Gastrocnemius medialis (tissue), 4 donors: ENCODE measurements around the gene PTPN23. TPM values are rescaled to one million over a fixed set of nuclear protein-coding genes. Genes with fewer than 3 reads are reported as not detected.

Experiments used
- ATAC-seq, 2 donors: fragments of 150-250 bp; one replicate each; pipeline ENCODE4 v1.9.1; 2016
- DNase-seq, 2 donors: peaks; one replicate each; pipeline ENCODE4 v3.0.0-alpha.2; 2019
- H3K27ac ChIP-seq, 4 donors: fragments of 200-600 bp; sonication (generic); 1 replicate in 1 of 4; 2 replicates in 3 of 4; pipeline ENCODE4 v1.5.1; 2016 to 2018; ENCODE audit warnings: mild to moderate bottlenecking in 2 of 4, moderate library complexity in 1 of 4
- H3K27me3 ChIP-seq, 3 donors: fragments of 200-600 bp; sonication (generic) in 2 of 3; 1 replicate in 1 of 3; 2 replicates in 2 of 3; pipeline versions ENCODE4 v1.5.1 to v1.6.0; 2016 to 2019; ENCODE audit warnings: mild to moderate bottlenecking in 1 of 3, moderate library complexity in 1 of 3
- H3K36me3 ChIP-seq, 2 donors: fragments of 200-600 bp; sonication (generic) in 1 of 2; one replicate each; pipeline ENCODE4 v1.5.1; 2017 to 2018
- H3K4me1 ChIP-seq, 2 donors: fragments of 200-600 bp; sonication (generic) in 1 of 2; one replicate each; pipeline ENCODE4 v1.5.1; 2016 to 2017; ENCODE audit warnings: mild to moderate bottlenecking in 2 of 2
- H3K4me3 ChIP-seq, 4 donors: fragments of 200-600 bp; sonication (generic) in 3 of 4; 1 replicate in 1 of 4; 2 replicates in 3 of 4; pipeline ENCODE4 v1.5.1; 2016 to 2019; ENCODE audit warnings: mild to moderate bottlenecking in 2 of 4
- H3K9me3 ChIP-seq, 3 donors: fragments of 200-600 bp; sonication (generic) in 2 of 3; 1 replicate in 1 of 3; 2 replicates in 2 of 3; pipeline ENCODE4 v1.5.1; 2016 to 2019
- CTCF ChIP-seq, 5 experiments: fragments of 450-650 bp in 3 of 5; fragments of 200-600 bp in 2 of 5; sonication (generic) in 2 of 5; IDR thresholded peaks in 4 of 5; conservative IDR thresholded peaks in 1 of 5; 1 replicate in 4 of 5; 2 replicates in 1 of 5; pipeline ENCODE4 v1.5.1; 2016 to 2019; ENCODE audit warnings: antibody characterized with exemption in 5 of 5, mild to moderate bottlenecking in 3 of 5, moderate library complexity in 3 of 5
- POLR2A ChIP-seq, 2 donors: fragments of 450-650 bp; IDR thresholded peaks; one replicate each; pipeline ENCODE4 v1.6.1; 2017; ENCODE audit warnings: antibody characterized with exemption in 2 of 2, mild to moderate bottlenecking in 2 of 2, moderate library complexity in 2 of 2
- in situ Hi-C, 4 donors: fragments of 200-750 bp; cut with MboI; loops; one replicate each; pipeline versions ENCODE4 v1.15.0 to v1.8.0; 2017; ENCODE audit warnings: low sequenced_read_pairs in 4 of 4
- intact Hi-C: fragments of 100-400 bp; cut with DNase I; formaldehyde crosslinking; loops from one replicate; pipeline ENCODE4 v1.15.1; 2023; ENCODE audit warnings: low total_unique reads
- total RNA-seq, 4 donors: library from RNA; depleted of rRNA; stranded (reverse); fragments of >200 nt; gene quantifications; one replicate each; pipeline versions ENCODE4 v1.1.0 to v1.2.3, GENCODE V29; 2016

The PTPN23 gene
- 10 to 100 TPM; 10.5 to 37.3 (median 23.7) TPM for total RNA-seq

GRCh38 chr3:47380601-47381316 is at the start of gene PTPN23:
Gene PTPN23 (plus strand): TSS chr3:47381021. CDS start chr3:47381097, 76 bp downstream.
- Histone ChIP-seq H3K27ac (peak within 1 kb of the TSS; percentile 96 to 100 (median 97)), H3K4me3 (peak within 1 kb of the TSS; percentile 85 to 100 (median 94)), H3K36me3 (no peaks in the 10 kb centered on the region), H3K27me3 (no peaks in the 10 kb centered on the region), H3K9me3 (no peaks in the 10 kb centered on the region), H3K4me1 (peaks cover 39 to 46% of the 10 kb centered on the region in 2 donors)
- intact Hi-C loops: loop anchor here (1.0 to 2.0 kb wide), 3 partner anchors 62 to 98 kb away; partner anchors contain the start of genes KIF9, KLHL18 and SCAP
- in situ Hi-C loops: no loop called here
- peak; percentile 99 for DNase-seq
- ATAC-seq: peak; percentile 94 to 96
- TF ChIP-seq POLR2A (IDR thresholded peaks at IDR 0.05) (peak; percentile 97 to 99), CTCF (IDR thresholded peaks at IDR 0.05 in 4 of 5, conservative IDR thresholded peaks at IDR 0.05 in 1 of 5) (peak in 1 of 5 experiments; percentile 12)

GRCh38 chr3:47333907-47334306 is 46.9 kb upstream of the PTPN23 start:
- intact Hi-C loops (no loop called here), in situ Hi-C loops (loop anchor here in 2 of 4 donors (25.0 kb wide), 1 partner anchor 622 kb away; the partner anchor contains the start of genes PRSS50 (in 2 of the 2) and TMIE (in 2 of the 2))
- H3K4me1 ChIP-seq: peaks cover 0 to 5% of the 10 kb centered on the region in 2 donors
- peaks cover 0 to 74% of the 10 kb centered on the region in 2 donors for H3K36me3 ChIP-seq
- no peaks in the 10 kb centered on the region for H3K9me3 ChIP-seq
- no peak for DNase-seq
- TF ChIP-seq CTCF (IDR thresholded peaks at IDR 0.05 in 4 of 5, conservative IDR thresholded peaks at IDR 0.05 in 1 of 5) (no peak), POLR2A (IDR thresholded peaks at IDR 0.05) (no peak)
- no peaks in the 10 kb centered on the region for H3K27me3 ChIP-seq
- no peak overlapping the region for H3K27ac ChIP-seq
- no peak overlapping the region for H3K4me3 ChIP-seq
- no peak for ATAC-seq

DNA sequence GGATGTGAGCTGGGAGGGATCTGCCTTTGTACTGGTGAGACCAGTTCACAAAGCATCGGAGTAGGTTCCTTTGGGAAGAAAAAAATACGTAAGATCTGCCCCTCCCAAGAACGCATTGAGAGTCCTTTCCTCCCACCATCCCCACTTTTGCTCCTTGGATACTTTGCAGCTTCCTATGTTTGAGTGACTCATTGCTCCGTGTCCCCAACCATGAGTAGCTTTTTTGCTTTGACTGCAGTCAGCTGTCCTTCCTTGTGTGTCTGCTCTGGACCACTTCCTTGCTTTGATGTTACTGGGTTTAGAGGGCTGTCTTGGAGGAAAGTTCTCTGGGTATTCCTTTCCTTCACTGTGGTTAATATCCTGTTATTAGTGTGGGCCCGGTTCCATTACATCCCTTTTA is 43.2 kb upstream of the PTPN23 start:
- Histone ChIP-seq H3K4me1 (peaks cover 0 to 5% of the 10 kb centered on the region in 2 donors), H3K4me3 (no peak overlapping the region), H3K27ac (no peak overlapping the region), H3K27me3 (no peaks in the 10 kb centered on the region), H3K36me3 (peaks cover 0 to 85% of the 10 kb centered on the region in 2 donors), H3K9me3 (no peaks in the 10 kb centered on the region)
- intact Hi-C loops: no loop called here
- DNase-seq (no peak), ATAC-seq (no peak)
- TF ChIP-seq CTCF (IDR thresholded peaks at IDR 0.05 in 4 of 5, conservative IDR thresholded peaks at IDR 0.05 in 1 of 5): no peak
- TF ChIP-seq POLR2A (IDR thresholded peaks at IDR 0.05): no peak
- in situ Hi-C loops: loop anchor here in 2 of 4 donors (25.0 kb wide), 1 partner anchor 625 kb away; the partner anchor contains the start of genes PRSS50 (in 2 of the 2) and TMIE (in 2 of the 2)

GRCh38 chr3:47339951-47340350 is 40.9 kb upstream of the PTPN23 start:
- intact Hi-C loops (no loop called here), in situ Hi-C loops (loop anchor here in 2 of 4 donors (25.0 kb wide), 1 partner anchor 628 kb away; the partner anchor contains the start of genes PRSS50 (in 2 of the 2) and TMIE (in 2 of the 2))
- DNase-seq (no peak), ATAC-seq (no peak)
- Histone ChIP-seq H3K9me3 (no peaks in the 10 kb centered on the region), H3K27ac (no peak overlapping the region), H3K4me3 (no peak overlapping the region), H3K4me1 (peaks cover 0 to 5% of the 10 kb centered on the region in 2 donors), H3K27me3 (no peaks in the 10 kb centered on the region), H3K36me3 (peaks cover 0 to 85% of the 10 kb centered on the region in 2 donors)
- TF ChIP-seq POLR2A (IDR thresholded peaks at IDR 0.05): no peak
- no peak for TF ChIP-seq CTCF (IDR thresholded peaks at IDR 0.05 in 4 of 5, conservative IDR thresholded peaks at IDR 0.05 in 1 of 5)
